HG03064 (cell line): ENCODE measurements around the gene ZNF683.
"Not testable (repeated sequence)": the region's sequence is repeated elsewhere in the genome, so short reads cannot be mapped to it uniquely, and the experiment has no call there.

Source experiments
- ATAC-seq: cut with Tn5 transposase; IDR thresholded peaks from one replicate; pipeline ENCODE4 v1.9.1; 2021; ENCODE audit warnings: low read depth; ENCODE audit not compliant: unreplicated experiment

The ZNF683 gene

GRCh38 chr1:26372611-26373010, at the start of gene ZNF683:
TSS of gene ZNF683 (minus strand) at chr1:26372750. CDS start at chr1:26368571, 4,179 bp downstream.
- ATAC-seq = not testable (repeated sequence)

DNA sequence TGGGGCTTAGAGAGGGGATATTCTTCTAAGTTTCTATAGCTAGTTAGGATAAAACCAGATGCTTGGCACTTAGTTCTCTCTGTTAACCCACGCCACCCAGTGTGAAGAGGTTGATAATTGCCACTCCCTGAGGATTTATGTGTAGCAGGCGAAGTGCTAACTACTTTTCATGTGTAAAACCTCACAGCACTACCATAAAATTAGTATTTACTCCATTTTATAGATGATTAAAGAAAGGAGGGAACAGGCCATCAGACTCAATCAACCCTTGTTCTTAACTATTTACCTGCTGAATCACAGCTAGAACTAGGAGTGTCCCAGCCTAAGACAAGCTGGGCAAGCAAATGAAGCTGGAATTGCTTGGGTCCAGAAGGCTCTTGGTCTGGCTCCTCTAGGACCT, 46.9 kb upstream of the ZNF683 start:
- no peak for ATAC-seq

DNA sequence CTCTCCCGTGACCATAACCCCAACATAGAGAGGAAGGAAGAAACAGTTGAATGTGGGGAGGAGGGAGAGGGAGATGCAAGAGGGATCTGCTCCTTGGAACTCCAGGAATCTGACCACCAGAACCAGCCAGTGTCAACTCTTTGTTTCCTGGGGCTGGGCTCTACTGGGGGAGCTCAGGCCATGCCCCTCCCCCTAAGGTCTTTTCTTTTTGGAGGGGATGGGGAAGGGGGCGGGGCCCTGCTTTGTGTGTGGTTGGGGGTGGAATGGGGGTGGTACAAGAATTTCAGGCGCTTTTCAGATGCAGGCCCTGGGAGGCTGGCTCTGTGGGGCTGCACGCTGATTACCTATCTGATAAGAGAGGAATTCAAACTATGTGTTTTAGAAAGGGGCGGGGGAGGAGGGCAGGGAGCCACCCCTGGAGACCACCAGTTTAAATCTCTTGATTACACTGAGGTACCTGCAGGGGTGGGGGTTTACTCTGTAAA, 46.4 kb upstream of the ZNF683 start:
- no peak for ATAC-seq

DNA sequence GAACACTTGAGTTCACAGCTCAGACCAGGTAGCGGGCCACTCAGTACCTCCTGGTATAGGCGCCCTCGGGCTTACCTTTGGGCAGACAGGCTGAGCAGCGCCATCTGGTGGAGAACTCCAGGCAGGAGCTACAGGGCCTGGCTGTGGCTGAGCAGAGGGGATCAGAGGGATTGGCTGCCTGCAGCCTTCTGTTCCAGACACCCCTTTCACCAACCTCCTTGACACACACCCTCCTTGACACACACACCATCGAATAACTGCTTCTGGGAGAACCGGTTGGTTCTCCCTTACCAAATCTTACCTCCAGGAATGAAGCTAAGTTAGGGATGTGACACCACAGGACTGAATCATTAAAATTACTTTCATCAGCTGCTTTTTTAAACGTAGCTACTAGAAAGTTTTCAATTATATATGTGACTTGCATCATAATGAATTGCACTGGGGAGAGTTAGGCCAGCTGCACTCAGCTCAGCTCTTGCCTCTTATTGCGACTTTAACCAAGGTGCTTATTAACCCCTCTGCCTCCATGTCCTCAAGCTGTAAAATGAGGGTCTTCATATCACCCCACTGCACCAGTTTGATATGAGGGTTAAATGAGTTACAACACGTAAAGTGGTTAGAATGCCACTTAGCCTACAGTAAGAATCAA, 44.7 kb upstream of the ZNF683 start:
- no peak for ATAC-seq

GRCh38 chr1:26413031-26413430, 40.5 kb upstream of the ZNF683 start:
- ATAC-seq = no peak

GRCh38 chr1:26412180-26412840, 39.8 kb upstream of the ZNF683 start:
- no peak for ATAC-seq

GRCh38 chr1:26411624-26412074, 39.1 kb upstream of the ZNF683 start:
- ATAC-seq = no peak

DNA sequence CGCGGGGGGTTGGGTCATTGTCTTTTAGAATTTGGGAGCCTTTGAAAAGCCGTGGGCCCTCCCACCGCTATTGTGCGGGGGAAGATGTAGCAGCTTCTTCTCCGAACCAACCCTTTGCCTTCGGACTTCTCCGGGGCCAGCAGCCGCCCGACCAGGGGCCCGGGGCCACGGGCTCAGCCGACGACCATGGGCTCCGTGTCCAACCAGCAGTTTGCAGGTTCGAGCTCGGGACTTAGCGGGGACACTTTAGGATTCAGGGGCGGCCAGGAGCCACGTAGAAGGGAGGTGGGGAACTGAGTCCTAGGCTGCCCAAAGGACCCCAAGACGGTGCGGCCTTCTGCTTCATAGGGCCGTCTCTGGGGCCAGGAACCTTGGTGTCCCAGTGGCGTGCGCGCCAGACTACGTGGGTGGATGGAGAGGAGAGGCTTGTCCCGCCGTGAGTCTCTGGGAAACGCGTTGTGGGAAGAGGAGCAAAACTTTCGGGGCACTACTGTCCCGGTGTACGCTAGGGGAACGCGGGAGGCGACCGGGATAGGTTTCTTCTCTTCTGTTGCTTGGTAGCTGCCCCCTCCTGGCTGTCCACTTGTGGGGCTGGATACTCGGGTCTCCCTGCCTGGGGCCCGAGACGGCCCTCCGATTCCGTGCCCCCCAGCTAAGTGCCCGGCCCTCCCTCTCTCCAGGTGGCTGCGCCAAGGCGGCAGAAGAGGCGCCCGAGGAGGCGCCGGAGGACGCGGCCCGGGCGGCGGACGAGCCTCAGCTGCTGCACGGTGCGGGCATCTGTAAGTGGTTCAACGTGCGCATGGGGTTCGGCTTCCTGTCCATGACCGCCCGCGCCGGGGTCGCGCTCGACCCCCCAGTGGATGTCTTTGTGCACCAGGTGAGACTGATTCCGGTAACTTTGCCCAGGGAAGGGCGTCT, 38.4 kb upstream of the ZNF683 start, which contains the start of gene LIN28A:
TSS of gene LIN28A (plus strand) at position 112 of the 918 bp plus-strand sequence. CDS start at position 187, 75 bp downstream.
- no peak for ATAC-seq

GRCh38 chr1:26409191-26409807, 36.7 kb upstream of the ZNF683 start:
- no peak for ATAC-seq

DNA sequence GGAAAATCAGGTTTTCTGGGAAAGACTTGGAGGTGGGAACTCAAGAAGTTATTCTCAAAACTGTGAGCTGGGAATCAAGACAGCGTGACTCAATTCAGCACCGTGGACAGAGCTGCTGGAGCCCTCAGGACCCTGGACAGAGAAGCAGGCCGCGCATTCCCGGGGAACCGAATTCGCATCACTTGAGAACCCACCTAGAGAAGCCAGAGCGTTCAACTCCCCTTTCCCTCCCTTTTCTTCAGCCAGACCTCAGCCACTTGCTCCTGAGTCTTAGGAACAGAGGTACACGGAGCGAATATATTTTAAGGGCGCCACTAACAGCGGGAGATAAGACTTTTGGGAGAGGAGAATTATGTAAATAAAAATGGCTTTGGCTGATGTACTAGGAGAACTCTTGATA, 36.1 kb upstream of the ZNF683 start:
- no peak for ATAC-seq

DNA sequence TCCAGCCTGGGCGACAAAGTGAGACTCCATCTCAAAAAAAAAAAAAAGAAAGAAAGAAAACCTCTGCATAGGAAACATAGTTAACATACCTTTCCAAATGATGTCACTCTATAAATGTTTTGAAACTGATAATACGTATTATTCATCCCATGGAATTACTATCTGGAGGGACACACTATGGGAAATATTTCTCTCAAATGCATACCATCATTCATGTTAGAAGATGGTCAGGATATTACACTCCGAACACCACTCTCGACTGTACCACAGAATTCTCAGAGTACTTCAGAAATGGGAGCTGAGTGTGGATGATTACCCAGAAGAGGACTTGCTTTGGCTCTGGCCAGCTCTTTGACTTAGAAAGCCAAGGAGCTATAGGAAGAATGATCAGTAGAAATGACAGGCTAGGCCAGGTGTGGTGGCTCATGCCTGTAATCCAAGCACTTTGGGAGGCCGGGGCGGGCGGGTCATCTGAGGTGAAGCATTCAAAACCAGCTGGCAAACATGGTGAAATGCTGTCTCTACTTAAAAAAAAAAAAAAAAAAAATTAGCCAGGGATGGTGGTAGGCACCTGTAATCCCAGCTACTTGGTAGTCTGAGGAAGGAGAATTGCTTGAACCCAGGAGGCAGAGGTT, 32.8 kb upstream of the ZNF683 start:
- ATAC-seq = no peak

- ATAC-seq = no peak
These were observed 32.1 kb upstream of the ZNF683 start for GRCh38 chr1:26404641-26405040.

DNA sequence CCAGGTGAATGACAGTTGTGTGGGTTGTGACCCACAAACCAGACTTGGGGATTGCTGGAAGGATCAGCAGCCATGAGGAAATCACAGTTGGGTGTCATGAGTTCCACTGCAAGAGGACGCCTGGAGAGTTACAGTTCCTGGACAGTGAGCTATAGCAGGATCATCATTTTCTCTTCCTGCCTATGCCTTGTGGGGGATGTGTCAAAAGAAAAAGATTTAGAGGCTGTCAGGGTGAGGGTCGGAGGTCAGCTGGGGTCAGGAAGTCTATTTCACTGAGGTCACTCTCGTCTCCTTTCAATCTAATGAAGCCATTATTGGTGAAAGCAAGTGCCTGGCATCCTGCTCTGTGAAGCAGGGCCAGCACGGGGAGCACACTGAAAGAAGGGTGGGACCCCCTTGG, 31.1 kb upstream of the ZNF683 start:
- no peak for ATAC-seq

DNA sequence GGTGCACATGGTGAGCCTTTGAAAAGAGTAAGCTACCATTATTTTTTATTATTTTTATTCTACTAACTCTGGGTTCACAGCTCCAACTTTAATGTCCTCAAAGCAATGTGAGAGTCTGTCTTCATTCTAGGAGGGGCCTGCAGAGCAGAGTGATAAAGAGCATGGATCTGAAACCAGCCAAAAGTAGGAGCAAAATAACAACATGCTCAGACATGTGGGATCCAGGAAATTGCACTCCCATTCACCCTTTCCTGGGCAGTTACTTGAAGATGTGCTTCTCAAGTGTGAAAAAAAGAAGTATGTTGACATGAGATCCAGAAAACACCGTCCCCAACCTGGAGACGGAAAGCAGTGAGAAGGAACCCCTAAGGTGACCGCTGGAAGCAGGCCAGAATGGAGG, 29.3 kb upstream of the ZNF683 start:
- ATAC-seq = no peak

DNA sequence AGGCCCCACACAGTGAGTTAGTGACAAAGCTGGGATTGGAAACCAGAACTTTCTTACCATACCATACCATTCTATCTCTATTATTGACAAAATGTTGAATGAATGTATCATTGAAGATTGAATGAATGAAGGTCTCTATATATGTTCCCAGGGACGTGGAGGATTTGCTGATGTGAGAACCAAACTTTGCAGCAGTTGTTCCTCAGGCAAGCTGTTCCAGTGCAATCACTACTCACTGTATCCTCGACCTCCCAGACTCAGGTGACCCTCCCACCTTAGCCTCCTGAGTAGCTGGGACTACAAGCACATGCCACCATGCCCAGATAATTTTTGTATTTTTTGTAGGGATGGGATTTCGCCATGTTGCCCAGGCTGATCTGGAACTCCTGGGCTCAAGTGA, 26.5 kb upstream of the ZNF683 start:
- no peak for ATAC-seq

GRCh38 chr1:26395754-26396153, 23.2 kb upstream of the ZNF683 start:
- no peak for ATAC-seq

DNA sequence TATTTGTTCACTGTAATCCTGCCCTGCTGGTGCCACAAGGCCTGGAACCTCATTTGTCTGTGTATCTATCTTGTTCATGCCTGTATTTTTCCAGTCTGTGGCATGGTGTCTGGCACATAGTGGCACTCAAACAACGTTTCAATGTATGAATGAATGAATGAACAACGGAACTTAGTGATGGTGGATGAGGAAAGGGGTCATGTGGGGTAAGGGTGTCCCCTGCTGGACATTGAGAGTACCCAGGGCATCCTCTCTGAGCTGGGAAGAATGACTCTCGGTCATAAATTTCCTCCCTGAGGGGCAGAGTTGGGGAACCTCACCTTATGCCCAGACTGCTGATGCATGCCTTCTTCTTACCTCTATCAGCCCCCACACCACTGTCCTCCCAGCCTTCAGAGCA, 18.9 kb upstream of the ZNF683 start:
- ATAC-seq = no peak

DNA sequence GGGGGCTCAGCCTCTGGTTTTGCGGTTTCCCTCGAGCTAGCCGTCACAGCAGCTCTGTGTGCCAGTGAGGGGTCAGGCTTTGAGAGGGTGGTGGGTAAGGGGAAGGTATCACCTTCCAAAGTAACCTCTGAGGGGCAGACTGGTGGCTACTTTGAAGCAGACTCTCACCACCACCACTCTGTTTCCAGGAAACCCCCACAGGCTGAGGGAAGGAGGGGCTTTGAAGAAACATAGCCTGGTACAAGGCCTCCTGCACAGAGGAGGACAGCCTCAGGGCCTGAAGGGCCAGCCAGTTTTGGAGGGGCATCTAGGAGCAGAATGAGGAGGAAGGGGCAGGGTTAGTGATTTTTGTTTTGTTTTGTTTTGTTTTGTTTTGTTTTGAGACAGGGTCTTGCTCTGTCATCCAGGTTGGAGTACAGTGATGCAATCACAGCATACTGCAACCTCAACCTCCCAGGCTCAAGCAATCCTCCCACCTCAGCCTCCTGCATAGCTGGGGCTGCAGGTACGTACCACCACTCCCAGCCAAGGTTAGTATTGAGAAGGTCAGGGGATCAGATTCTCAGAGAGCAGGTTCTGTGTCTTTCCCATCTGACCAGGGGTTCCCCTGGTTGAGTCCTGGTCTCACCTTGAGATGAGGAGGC, 17.2 kb upstream of the ZNF683 start:
- ATAC-seq = no peak

GRCh38 chr1:26388791-26389445, 16.4 kb upstream of the ZNF683 start:
- ATAC-seq = no peak
